Ishikawa (cell line): ENCODE results near the gene RYR3.

Experiments
- CEBPB ChIP-seq: IDR thresholded peaks from 2 replicates; pipeline ENCODE4 v1.6.1; 2012
- CREB1 ChIP-seq: IDR thresholded peaks from 2 replicates; pipeline ENCODE4 v1.6.1; 2012; ENCODE audit warnings: low read depth
- EGR1 ChIP-seq: IDR thresholded peaks from 2 replicates; pipeline ENCODE4 v1.6.1; 2012
- EP300 ChIP-seq: IDR thresholded peaks from 2 replicates; pipeline ENCODE4 v1.6.1; 2012; ENCODE audit warnings: borderline replicate concordance
- FOXM1 ChIP-seq: IDR thresholded peaks from 2 replicates; pipeline ENCODE4 v1.6.1; 2012; ENCODE audit warnings: low read depth, borderline replicate concordance
- NFIC ChIP-seq: IDR thresholded peaks from 2 replicates; pipeline ENCODE4 v1.6.1; 2012
- RAD21 ChIP-seq: IDR thresholded peaks from 2 replicates; pipeline ENCODE4 v1.6.1; 2012; ENCODE audit warnings: low read depth
- TAF1 ChIP-seq: IDR thresholded peaks from 2 replicates; pipeline ENCODE4 v1.6.1; 2012; ENCODE audit warnings: low read depth, mild to moderate bottlenecking
- TCF12 ChIP-seq: IDR thresholded peaks from 2 replicates; pipeline ENCODE4 v1.6.1; 2012; ENCODE audit warnings: low read depth
- TEAD4 ChIP-seq: IDR thresholded peaks from 2 replicates; pipeline ENCODE4 v1.6.1; 2012
- YY1 ChIP-seq: IDR thresholded peaks from 2 replicates; pipeline ENCODE4 v1.6.1; 2012; ENCODE audit warnings: low read depth
- ZBTB7A ChIP-seq: IDR thresholded peaks from 2 replicates; pipeline ENCODE4 v1.6.1; 2012; ENCODE audit warnings: low read depth
- TF ChIP-seq, protein P1 (sequence below): IDR thresholded peaks from 2 replicates; pipeline ENCODE4 v1.6.1; 2012; ENCODE audit warnings: low read depth, mild to moderate bottlenecking
- TF ChIP-seq, protein P2 (sequence below): IDR thresholded peaks from 2 replicates; pipeline ENCODE4 v1.6.1; 2012
- TF ChIP-seq, protein P3 (sequence below): IDR thresholded peaks from 2 replicates; pipeline ENCODE4 v1.6.1; 2012

The RYR3 gene

DNA sequence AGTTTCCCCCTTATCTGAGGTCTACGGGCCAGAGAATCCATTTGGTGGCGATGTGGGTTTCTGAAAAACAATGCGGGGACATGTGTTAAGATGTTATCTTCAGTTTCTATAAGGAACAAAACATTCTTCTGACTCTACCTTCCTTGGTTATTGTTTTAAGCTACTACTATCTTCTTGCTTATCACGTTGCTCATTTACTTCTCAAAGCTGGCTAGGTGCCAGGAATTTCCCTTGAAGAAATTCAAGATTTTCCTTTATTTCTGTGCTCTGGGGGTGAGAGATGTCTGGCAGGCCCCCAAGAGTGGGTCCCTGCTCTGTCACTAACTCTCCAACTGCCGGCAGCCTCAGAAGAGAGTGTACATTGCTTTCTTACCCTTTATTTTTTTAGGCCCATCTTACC is 119.8 kb downstream of the RYR3 start:
- no peak for TF ChIP-seq CEBPB
- TF ChIP-seq, protein P1, sequence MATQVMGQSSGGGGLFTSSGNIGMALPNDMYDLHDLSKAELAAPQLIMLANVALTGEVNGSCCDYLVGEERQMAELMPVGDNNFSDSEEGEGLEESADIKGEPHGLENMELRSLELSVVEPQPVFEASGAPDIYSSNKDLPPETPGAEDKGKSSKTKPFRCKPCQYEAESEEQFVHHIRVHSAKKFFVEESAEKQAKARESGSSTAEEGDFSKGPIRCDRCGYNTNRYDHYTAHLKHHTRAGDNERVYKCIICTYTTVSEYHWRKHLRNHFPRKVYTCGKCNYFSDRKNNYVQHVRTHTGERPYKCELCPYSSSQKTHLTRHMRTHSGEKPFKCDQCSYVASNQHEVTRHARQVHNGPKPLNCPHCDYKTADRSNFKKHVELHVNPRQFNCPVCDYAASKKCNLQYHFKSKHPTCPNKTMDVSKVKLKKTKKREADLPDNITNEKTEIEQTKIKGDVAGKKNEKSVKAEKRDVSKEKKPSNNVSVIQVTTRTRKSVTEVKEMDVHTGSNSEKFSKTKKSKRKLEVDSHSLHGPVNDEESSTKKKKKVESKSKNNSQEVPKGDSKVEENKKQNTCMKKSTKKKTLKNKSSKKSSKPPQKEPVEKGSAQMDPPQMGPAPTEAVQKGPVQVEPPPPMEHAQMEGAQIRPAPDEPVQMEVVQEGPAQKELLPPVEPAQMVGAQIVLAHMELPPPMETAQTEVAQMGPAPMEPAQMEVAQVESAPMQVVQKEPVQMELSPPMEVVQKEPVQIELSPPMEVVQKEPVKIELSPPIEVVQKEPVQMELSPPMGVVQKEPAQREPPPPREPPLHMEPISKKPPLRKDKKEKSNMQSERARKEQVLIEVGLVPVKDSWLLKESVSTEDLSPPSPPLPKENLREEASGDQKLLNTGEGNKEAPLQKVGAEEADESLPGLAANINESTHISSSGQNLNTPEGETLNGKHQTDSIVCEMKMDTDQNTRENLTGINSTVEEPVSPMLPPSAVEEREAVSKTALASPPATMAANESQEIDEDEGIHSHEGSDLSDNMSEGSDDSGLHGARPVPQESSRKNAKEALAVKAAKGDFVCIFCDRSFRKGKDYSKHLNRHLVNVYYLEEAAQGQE, result no peak
- TF ChIP-seq TEAD4, result no peak
- TF ChIP-seq EGR1, result no peak
- TF ChIP-seq TCF12, result no peak

DNA sequence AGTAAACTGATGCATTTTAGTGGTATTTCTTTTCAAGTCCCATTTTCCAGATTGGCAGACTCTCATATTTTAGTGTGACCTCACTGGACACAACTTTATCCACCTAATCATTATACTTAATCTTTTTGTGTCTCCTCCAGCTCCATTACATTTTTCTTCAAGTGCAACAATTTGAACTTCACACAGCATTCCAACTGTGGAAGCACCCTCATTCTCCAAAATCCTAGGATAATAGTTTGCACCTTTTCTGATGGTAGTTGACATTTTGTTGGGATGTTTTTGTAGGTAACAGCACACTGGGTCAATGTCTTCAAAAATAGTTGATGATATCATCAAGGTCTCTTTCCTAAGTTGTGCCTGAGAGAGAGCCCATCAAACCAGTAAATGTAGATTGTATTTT is 123.1 kb downstream of the RYR3 start:
- no peak for TF ChIP-seq YY1
- TF ChIP-seq, protein P2, sequence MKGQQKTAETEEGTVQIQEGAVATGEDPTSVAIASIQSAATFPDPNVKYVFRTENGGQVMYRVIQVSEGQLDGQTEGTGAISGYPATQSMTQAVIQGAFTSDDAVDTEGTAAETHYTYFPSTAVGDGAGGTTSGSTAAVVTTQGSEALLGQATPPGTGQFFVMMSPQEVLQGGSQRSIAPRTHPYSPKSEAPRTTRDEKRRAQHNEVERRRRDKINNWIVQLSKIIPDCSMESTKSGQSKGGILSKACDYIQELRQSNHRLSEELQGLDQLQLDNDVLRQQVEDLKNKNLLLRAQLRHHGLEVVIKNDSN, result no peak
- TF ChIP-seq RAD21, result no peak
- TF ChIP-seq EGR1, result no peak
- no peak for TF ChIP-seq CREB1
- no peak for TF ChIP-seq FOXM1
- TF ChIP-seq TCF12, result no peak
- TF ChIP-seq CEBPB, result no peak
- no peak for TF ChIP-seq TEAD4

DNA sequence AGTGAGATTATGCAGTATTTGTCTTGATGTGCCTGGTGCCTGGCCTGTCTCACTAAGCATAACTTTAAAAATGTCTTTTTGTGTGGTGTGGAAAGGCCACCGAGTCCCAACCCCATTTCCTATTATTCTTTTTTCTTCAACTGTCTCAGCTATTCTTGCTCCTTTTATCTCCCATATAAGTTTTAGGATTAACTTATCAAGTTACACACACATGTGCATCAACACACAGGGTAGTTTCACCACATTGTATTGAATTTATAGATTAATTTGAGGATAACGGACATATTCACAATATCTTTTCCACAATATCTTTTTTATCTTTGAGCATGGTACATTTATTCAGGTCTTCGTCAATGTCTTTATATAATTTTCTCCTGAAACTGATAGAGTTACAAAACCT is 127.6 kb downstream of the RYR3 start:
- TF ChIP-seq, protein P2, result no peak
- TF ChIP-seq, protein P3, sequence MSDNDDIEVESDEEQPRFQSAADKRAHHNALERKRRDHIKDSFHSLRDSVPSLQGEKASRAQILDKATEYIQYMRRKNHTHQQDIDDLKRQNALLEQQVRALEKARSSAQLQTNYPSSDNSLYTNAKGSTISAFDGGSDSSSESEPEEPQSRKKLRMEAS, result no peak

DNA sequence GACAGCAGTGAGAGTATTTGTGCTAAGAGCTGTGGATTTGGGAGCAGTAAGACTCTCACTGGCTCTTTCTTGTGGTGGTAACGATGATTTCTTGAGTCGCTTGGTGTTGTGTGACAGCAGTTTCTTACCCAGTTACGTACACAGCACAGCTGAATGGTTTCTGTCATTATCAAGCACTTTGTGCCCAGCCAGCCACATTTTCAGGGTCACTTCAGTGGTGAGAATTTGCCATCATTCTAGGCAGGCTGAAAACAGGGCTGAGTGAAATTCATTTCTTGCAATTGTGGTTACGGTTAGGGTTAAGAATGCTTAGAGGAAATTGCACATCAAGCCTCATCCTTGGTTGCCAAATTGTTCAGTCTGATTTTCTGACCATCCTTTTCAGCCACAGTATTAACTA is 130.1 kb downstream of the RYR3 start:
- TF ChIP-seq, protein P1, result no peak
- TF ChIP-seq RAD21 (no peak), EP300 (no peak), TAF1 (no peak), YY1 (no peak), FOXM1 (no peak), TEAD4 (no peak), NFIC (no peak), CREB1 (no peak), ZBTB7A (no peak), EGR1 (no peak), CEBPB (no peak), TCF12 (no peak)
- TF ChIP-seq, protein P2, result no peak
- TF ChIP-seq, protein P3, result no peak

DNA sequence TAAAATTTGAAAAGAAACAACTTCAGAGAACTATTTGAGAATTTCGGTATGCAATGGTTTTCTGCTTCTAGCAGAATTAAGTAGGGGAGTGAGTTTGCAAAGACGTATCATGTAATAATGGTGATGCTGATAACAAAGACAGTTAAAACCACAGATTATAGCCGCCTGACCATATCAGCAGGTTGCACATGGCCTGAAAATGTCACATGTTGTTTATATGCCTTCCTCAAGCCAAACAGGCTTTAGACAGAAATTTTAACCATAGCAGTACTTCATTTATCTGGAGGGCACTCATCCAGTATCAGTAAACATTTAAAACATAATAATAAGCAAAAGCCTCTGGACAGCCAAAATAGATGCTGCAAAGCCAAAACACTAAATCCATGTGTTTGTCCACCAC is 131.7 kb downstream of the RYR3 start:
- TF ChIP-seq TEAD4 (no peak), ZBTB7A (no peak), YY1 (no peak), NFIC (no peak), TAF1 (no peak), CREB1 (no peak)
- TF ChIP-seq, protein P3, result no peak
- TF ChIP-seq, protein P1, result no peak
